Peyer's patch (tissue), 4 donors: ENCODE results near the gene SIX4. TPM values are rescaled to one million over a fixed set of nuclear protein-coding genes. Genes with fewer than 3 reads are reported as not detected.
A peak's percentile ranks its signal among the peaks of the same experiment; 100 is the strongest.

Experiments used
- DNase-seq, 3 donors: peaks; one replicate each; pipeline ENCODE4 v3.0.0-alpha.2; 2017 to 2019
- H3K27ac ChIP-seq, 4 donors: fragments of 200-600 bp; sonication (generic); one replicate each; pipeline ENCODE4 v1.5.1; 2016 to 2019
- H3K27me3 ChIP-seq, 2 donors: fragments of 200-600 bp; sonication (generic); one replicate each; pipeline ENCODE4 v1.5.1; 2019
- H3K36me3 ChIP-seq, 3 donors: fragments of 200-600 bp; sonication (generic); one replicate each; pipeline ENCODE4 v1.5.1; 2016 to 2019
- H3K4me1 ChIP-seq, 4 donors: fragments of 200-600 bp; sonication (generic); one replicate each; pipeline ENCODE4 v1.5.1; 2016 to 2019
- H3K4me3 ChIP-seq, 4 donors: fragments of 200-600 bp; sonication (generic); 1 replicate in 3 of 4; 2 replicates in 1 of 4; pipeline ENCODE4 v1.5.1; 2016 to 2019; ENCODE audit warnings: mild to moderate bottlenecking in 1 of 4
- H3K9me3 ChIP-seq, 4 donors: fragments of 200-600 bp; sonication (generic); one replicate each; pipeline ENCODE4 v1.5.1; 2016 to 2019; ENCODE audit warnings: mild to moderate bottlenecking in 1 of 4
- POLR2A ChIP-seq, 2 donors: fragments of 450-650 bp; IDR thresholded peaks; one replicate each; pipeline ENCODE4 v1.5.1; 2017; ENCODE audit warnings: antibody characterized with exemption in 2 of 2, mild to moderate bottlenecking in 2 of 2, moderate library complexity in 2 of 2
- total RNA-seq, 4 donors: library from RNA; depleted of rRNA; stranded (reverse); fragments of >200 nt; gene quantifications; one replicate each; pipeline ENCODE4 v1.1.0, GENCODE V29; 2016
- TF ChIP-seq, protein P1 (sequence below), 6 experiments: fragments of 450-650 bp in 4 of 6; fragments of 200-600 bp in 2 of 6; sonication (generic) in 1 of 6; IDR thresholded peaks; one replicate each; pipeline ENCODE4 v1.5.1; 2017 to 2019; ENCODE audit warnings: antibody characterized with exemption in 6 of 6, mild to moderate bottlenecking in 3 of 6, moderate library complexity in 1 of 6

The SIX4 gene
- total RNA-seq, 4 donors from 2014 or later = 2.1 TPM; not detected in 3

DNA sequence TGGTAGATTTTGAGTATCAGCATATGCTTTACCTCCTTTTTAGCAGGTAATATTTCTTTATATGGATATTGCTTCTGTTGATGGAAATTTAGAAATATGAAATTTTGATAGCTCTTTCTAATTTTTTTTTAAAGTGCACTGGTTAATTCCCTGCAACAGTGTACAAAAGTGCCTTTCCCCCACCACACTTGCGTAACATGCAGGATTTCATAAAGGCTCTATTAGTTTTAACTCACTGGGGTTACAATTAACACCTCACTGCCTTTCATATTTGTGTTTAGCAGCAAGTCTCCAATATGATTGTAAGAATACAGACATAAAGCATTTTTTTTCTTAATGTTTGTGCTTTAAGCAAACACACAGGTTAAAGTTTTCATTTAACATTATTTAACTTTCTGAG, 36.1 kb upstream of the SIX4 start:
- no peak overlapping the region for H3K4me3 ChIP-seq
- no peaks in the 10 kb centered on the region for H3K9me3 ChIP-seq
- TF ChIP-seq, protein P1, sequence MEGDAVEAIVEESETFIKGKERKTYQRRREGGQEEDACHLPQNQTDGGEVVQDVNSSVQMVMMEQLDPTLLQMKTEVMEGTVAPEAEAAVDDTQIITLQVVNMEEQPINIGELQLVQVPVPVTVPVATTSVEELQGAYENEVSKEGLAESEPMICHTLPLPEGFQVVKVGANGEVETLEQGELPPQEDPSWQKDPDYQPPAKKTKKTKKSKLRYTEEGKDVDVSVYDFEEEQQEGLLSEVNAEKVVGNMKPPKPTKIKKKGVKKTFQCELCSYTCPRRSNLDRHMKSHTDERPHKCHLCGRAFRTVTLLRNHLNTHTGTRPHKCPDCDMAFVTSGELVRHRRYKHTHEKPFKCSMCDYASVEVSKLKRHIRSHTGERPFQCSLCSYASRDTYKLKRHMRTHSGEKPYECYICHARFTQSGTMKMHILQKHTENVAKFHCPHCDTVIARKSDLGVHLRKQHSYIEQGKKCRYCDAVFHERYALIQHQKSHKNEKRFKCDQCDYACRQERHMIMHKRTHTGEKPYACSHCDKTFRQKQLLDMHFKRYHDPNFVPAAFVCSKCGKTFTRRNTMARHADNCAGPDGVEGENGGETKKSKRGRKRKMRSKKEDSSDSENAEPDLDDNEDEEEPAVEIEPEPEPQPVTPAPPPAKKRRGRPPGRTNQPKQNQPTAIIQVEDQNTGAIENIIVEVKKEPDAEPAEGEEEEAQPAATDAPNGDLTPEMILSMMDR (IDR thresholded peaks at IDR 0.05) = no peak
- TF ChIP-seq POLR2A (IDR thresholded peaks at IDR 0.05) = no peak
- DNase-seq = no peak
- H3K36me3 ChIP-seq = no peaks in the 10 kb centered on the region
- no peaks in the 10 kb centered on the region for H3K27me3 ChIP-seq
- peaks cover 0 to 3% (median 0%) of the 10 kb centered on the region in 4 donors for H3K4me1 ChIP-seq
- no peak overlapping the region for H3K27ac ChIP-seq

DNA sequence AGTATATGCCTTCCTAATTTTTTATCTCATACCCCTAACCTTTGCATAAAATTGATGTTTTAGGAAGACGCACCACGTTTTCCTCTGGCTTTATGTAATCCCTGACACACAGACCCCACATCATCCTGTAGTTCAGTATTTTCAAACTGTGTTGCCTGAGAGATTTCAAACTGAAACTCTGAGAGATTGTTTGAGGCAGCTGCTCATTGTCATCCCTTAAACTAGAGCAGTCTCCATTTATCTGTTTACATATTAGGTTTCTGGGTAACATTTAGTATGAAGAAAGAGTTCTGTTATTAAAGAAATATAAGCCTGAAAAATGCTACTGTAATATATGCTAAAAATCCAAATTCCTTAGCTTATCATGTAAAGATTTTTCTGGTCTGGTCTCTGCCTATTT, 34.7 kb upstream of the SIX4 start:
- H3K4me1 ChIP-seq = peaks cover 0 to 3% (median 0%) of the 10 kb centered on the region in 4 donors
- TF ChIP-seq, protein P1 (IDR thresholded peaks at IDR 0.05) = no peak
- TF ChIP-seq POLR2A (IDR thresholded peaks at IDR 0.05) = no peak
- H3K36me3 ChIP-seq = no peaks in the 10 kb centered on the region
- H3K27ac ChIP-seq = no peak overlapping the region
- no peak overlapping the region for H3K4me3 ChIP-seq
- no peak for DNase-seq
- no peaks in the 10 kb centered on the region for H3K27me3 ChIP-seq
- H3K9me3 ChIP-seq = no peaks in the 10 kb centered on the region

DNA sequence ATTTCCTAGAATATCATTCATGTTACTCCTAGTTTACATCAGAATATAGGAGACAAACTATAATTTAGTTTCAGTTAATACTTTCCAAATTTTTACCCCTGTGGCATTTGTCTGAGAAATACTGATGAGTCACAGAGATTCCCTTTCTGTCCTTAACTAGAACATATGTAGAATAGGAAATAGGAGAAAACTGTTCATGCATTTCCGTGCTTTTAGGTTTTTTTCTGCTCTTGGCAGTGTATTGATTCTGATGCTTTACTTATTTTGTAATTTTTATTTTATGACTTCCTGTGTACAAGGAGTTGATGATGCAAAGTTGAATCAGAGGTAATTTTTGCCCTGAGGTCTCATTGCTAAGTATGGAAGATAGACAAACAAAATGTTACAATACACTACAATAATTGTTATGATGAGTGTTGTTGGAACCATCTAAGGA, 33.4 kb upstream of the SIX4 start:
- no peak for TF ChIP-seq POLR2A (IDR thresholded peaks at IDR 0.05)
- TF ChIP-seq, protein P1 (IDR thresholded peaks at IDR 0.05) = no peak
- Histone ChIP-seq H3K27ac (no peak overlapping the region), H3K4me3 (no peak overlapping the region), H3K36me3 (no peaks in the 10 kb centered on the region), H3K27me3 (no peaks in the 10 kb centered on the region), H3K4me1 (peaks cover 0 to 3% (median 0%) of the 10 kb centered on the region in 4 donors), H3K9me3 (no peaks in the 10 kb centered on the region)
- DNase-seq = no peak

DNA sequence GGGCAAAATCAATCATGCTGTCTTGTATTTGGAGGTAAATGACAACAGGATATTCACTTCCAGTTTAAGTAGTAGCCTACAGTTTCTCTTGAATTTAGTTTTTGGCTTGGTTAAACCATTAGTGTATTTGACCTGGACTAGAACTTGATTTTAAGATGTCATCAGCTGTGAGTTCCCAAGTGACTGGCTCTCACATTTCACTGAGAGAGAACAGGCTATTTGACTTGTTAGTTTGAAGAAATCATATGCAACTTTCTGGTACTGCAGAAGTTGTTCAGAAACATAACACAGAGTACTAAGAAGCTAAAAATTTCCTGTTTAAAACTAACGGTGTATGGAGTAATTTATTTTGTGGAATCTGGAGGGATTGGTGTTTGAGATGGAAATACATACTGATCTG, 32.7 kb upstream of the SIX4 start:
- Histone ChIP-seq H3K36me3 (no peaks in the 10 kb centered on the region), H3K27ac (no peak overlapping the region), H3K9me3 (no peaks in the 10 kb centered on the region), H3K27me3 (no peaks in the 10 kb centered on the region), H3K4me1 (peaks cover 0 to 3% (median 0%) of the 10 kb centered on the region in 4 donors), H3K4me3 (no peak overlapping the region)
- TF ChIP-seq, protein P1 (IDR thresholded peaks at IDR 0.05) = no peak
- no peak for TF ChIP-seq POLR2A (IDR thresholded peaks at IDR 0.05)
- DNase-seq = no peak

DNA sequence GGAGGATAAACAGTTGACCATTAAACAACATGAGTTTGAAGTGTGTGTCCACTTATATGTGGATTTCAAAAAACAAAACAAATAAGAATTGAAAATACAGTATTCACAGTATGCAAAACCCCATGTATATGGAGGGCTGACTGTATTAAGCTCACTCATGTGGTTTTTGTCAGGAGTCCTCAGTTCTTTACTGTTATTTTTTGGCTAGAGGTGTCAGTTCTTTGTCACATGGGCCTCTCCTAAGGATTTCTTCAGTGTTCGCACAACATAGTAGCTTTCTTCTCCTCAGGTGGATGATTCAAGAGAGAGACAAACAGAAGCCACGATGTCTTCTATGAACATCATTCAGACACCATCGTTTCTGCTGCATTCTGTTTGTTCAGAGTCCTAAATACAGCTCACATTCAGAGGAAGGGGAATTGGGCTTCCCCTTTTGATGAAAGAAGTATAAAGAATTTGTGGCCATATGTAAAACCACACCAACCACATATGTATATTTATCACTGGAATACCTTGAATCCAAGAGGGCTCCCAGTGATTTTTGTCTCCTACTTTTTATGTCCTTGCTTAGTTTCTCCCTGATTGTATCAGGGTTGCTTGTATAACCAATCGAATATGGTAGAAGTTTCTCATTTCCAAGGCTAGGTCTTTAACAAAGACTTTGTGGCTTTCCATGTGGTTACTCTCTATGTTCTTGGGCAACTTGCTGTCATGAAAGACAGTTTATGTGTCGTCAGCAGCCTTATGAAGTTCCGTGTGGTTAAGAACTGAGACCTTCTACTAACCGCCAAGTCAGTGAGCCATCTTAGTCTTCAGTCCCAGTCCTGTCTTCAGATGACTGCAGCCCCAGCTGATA, 29.3 kb upstream of the SIX4 start:
- Histone ChIP-seq H3K36me3 (no peaks in the 10 kb centered on the region), H3K4me1 (no peaks in the 10 kb centered on the region), H3K9me3 (no peaks in the 10 kb centered on the region), H3K27ac (peak overlapping the region in 1 of 4 donors; percentile 42), H3K4me3 (no peak overlapping the region), H3K27me3 (no peaks in the 10 kb centered on the region)
- DNase-seq = peak in 2 of 3 donors; percentile 34 to 55
- no peak for TF ChIP-seq POLR2A (IDR thresholded peaks at IDR 0.05)
- TF ChIP-seq, protein P1 (IDR thresholded peaks at IDR 0.05) = no peak
